Measurements from ENCODE around the gene RPUSD1.

DNA sequence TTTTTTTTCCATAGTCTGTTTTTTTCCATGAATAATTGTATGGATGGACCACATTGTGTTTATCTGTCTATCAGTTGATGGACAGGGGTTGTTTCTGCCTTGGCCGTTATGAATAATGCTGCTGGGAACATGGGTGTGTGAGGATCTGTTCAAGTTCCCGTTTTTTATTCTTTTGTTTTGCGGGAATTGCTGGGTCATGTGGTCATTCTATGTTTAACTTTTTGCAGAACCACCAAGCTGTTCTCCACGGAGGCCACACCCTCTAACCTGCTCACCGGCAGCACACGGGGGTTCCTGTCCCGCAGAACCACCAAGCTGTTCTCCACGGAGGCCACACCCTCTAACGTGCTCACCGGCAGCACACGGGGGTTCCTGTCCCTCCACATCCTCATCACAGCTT lies 33.5 kb downstream of the RPUSD1 start:
- TF ChIP-seq, protein P1, sequence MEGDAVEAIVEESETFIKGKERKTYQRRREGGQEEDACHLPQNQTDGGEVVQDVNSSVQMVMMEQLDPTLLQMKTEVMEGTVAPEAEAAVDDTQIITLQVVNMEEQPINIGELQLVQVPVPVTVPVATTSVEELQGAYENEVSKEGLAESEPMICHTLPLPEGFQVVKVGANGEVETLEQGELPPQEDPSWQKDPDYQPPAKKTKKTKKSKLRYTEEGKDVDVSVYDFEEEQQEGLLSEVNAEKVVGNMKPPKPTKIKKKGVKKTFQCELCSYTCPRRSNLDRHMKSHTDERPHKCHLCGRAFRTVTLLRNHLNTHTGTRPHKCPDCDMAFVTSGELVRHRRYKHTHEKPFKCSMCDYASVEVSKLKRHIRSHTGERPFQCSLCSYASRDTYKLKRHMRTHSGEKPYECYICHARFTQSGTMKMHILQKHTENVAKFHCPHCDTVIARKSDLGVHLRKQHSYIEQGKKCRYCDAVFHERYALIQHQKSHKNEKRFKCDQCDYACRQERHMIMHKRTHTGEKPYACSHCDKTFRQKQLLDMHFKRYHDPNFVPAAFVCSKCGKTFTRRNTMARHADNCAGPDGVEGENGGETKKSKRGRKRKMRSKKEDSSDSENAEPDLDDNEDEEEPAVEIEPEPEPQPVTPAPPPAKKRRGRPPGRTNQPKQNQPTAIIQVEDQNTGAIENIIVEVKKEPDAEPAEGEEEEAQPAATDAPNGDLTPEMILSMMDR (IDR thresholded peaks at IDR 0.05): no peak
- no peak for TF ChIP-seq POLR2A (IDR thresholded peaks at IDR 0.05)

All from heart left ventricle (tissue), 13 donors.